ENCODE measurements around the gene TTC21A.

Gene TTC21A

GRCh38 chr3:39185959-39186691 is 78.6 kb downstream of the TTC21A start:
- no peak for DNase-seq (ENCODE audit: low read depth)
- TF ChIP-seq CTCF (IDR thresholded peaks at IDR 0.05; ENCODE audit: low read depth, low read length, missing control alignments) = no peak
- H3K4me3 ChIP-seq (ENCODE audit: low read depth, low read length) = no peak overlapping the region
- in situ Hi-C loops (cut with HindIII; ENCODE audit: low sequenced_read_pairs) = no loop called here

- DNase-seq (ENCODE audit: low read depth) = no peak
- no peak for TF ChIP-seq CTCF (IDR thresholded peaks at IDR 0.05; ENCODE audit: low read depth, low read length, missing control alignments)
- in situ Hi-C loops (cut with HindIII; ENCODE audit: low sequenced_read_pairs) = no loop called here
- H3K4me3 ChIP-seq (ENCODE audit: low read depth, low read length) = no peak overlapping the region
Observed at GRCh38 chr3:39186692-39187151, 79.2 kb downstream of the TTC21A start.

GRCh38 chr3:39187372-39188155 is 80.1 kb downstream of the TTC21A start:
- H3K4me3 ChIP-seq (ENCODE audit: low read depth, low read length) = no peak overlapping the region
- TF ChIP-seq CTCF (IDR thresholded peaks at IDR 0.05; ENCODE audit: low read depth, low read length, missing control alignments) = no peak
- in situ Hi-C loops (cut with HindIII; ENCODE audit: low sequenced_read_pairs) = no loop called here
- no peak for DNase-seq (ENCODE audit: low read depth)

All from astrocyte of the cerebellum (primary cell).